KOPT-K1 (cell line): Measurements from ENCODE around the gene DNAAF1.

ENCODE experiments used
- H3K27ac ChIP-seq: fragments of 200-600 bp; sonication (generic); 2 replicates; pipeline ENCODE4 v1.5.1; 2016; ENCODE audit warnings: antibody characterized with exemption, mild to moderate bottlenecking, low read depth, low read length; ENCODE audit not compliant: poor library complexity, severe bottlenecking
- H3K36me3 ChIP-seq: fragments of 200-600 bp; sonication (generic); 2 replicates; pipeline ENCODE4 v1.5.1; 2017; ENCODE audit warnings: antibody characterized with exemption, mild to moderate bottlenecking, low read length, moderate library complexity; ENCODE audit not compliant: insufficient read depth
- H3K9me3 ChIP-seq: fragments of 200-600 bp; sonication (generic); 2 replicates; pipeline ENCODE4 v1.5.1; 2017; ENCODE audit warnings: antibody characterized with exemption, low read length, mild to moderate bottlenecking; ENCODE audit not compliant: insufficient read depth, poor library complexity, severe bottlenecking

DNAAF1 gene

GRCh38 chr16:84138824-84139627 is 6.1 kb upstream of the DNAAF1 start:
- Histone ChIP-seq H3K36me3 (peaks cover 6% of the 10 kb centered on the region; the same call in 1 of the 2 replicates), H3K9me3 (no peaks in the 10 kb centered on the region), H3K27ac (peak overlapping the region; percentile 71)

DNA sequence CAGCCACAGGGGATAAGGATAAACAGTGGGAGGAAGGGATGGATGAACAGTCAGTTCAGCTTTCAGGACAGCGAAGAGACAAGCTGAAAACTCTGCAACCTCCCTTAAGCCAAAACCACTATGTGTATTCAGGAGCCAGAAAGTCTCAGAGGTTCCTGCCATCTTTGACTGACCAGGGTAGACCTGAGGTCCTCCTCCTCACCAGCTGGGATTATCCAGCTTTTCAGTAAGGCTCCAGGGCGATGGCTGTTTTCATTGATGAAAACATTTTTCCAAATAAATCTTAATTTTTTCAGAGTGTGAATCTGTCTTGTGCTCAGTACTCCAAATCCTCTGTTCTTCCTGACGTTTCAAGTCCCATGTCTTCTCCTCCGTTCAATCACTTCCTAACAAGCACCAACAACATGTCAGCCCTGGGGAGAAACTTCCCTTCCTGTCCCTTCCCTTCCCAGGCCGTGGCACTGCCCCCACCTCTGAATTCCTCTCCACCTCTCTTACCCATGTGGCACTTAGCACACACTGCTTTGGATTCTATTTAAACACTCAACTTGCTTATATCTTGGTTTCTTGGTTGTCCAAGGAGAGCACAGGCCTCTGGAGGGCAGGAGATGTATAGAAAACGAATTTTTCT is 5.4 kb upstream of the DNAAF1 start:
- H3K27ac ChIP-seq: peak overlapping the region; percentile 71
- H3K36me3 ChIP-seq: no peaks in the 10 kb centered on the region
- H3K9me3 ChIP-seq: no peaks in the 10 kb centered on the region

DNA sequence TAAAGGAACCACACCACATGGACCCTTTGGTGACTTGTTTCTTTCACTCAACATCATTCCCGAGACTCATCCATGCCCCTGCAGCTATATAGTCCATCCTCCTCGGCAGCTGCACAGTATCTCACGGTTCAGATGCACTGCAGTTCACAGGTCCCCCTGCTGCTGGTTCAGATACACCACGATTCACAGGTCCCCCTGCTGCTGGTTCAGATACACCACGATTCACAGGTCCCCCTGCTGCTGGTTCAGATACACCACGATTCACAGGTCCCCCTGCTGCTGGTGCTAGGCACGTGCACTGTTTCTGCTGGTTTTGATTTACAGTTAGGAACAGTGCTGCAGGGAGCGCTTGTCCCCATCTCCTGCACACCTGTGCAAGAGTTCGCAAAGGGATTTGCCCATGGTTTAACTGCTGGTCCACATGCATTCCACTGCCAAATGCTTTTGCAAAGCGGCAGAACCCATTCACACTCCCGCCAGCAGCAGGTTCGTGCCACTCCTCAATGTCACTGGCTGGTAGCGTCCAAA is 3.9 kb upstream of the DNAAF1 start:
- H3K27ac ChIP-seq: peak overlapping the region; percentile 41
- no peaks in the 10 kb centered on the region for H3K36me3 ChIP-seq
- H3K9me3 ChIP-seq: no peaks in the 10 kb centered on the region

- Histone ChIP-seq H3K36me3 (no peaks in the 10 kb centered on the region), H3K9me3 (no peaks in the 10 kb centered on the region), H3K27ac (no peak overlapping the region)
Measured at GRCh38 chr16:84143081-84143480, 2.0 kb upstream of the DNAAF1 start.

GRCh38 chr16:84143784-84144199 is 1.3 kb upstream of the DNAAF1 start:
- H3K27ac ChIP-seq: peak overlapping the region; percentile 72
- no peaks in the 10 kb centered on the region for H3K36me3 ChIP-seq
- no peaks in the 10 kb centered on the region for H3K9me3 ChIP-seq

GRCh38 chr16:84144209-84144858 is 774 bp upstream of the DNAAF1 start:
- H3K9me3 ChIP-seq: no peaks in the 10 kb centered on the region
- H3K27ac ChIP-seq: peak overlapping the region; percentile 72
- no peaks in the 10 kb centered on the region for H3K36me3 ChIP-seq

DNA sequence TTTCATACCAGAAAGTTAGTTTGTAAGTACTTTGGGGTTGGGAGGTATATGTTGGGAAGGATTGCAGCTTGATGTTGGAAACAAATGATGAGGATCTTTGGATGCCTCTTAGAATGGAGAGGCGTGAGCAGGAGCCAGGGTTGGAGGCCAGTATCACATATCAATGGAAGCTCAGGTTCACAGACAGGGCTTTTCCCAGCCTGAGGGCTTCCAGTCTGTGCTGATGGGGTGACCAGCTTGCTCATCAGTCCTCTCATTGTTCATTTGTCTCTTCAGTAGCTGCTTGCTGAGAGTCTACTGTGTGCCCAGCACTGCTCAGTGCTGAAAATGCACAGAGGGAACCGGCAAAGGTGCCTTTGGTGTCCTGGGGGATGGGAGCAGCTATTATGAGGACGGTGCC is 5.8 kb downstream of the DNAAF1 start:
- H3K36me3 ChIP-seq: no peaks in the 10 kb centered on the region
- no peaks in the 10 kb centered on the region for H3K9me3 ChIP-seq
- no peak overlapping the region for H3K27ac ChIP-seq

GRCh38 chr16:84153660-84154214 is 8.6 kb downstream of the DNAAF1 start:
- H3K27ac ChIP-seq: no peak overlapping the region
- no peaks in the 10 kb centered on the region for H3K36me3 ChIP-seq
- H3K9me3 ChIP-seq: no peaks in the 10 kb centered on the region

- no peak overlapping the region for H3K27ac ChIP-seq
Measured at GRCh38 chr16:84155226-84155625, 10.1 kb downstream of the DNAAF1 start.

DNA sequence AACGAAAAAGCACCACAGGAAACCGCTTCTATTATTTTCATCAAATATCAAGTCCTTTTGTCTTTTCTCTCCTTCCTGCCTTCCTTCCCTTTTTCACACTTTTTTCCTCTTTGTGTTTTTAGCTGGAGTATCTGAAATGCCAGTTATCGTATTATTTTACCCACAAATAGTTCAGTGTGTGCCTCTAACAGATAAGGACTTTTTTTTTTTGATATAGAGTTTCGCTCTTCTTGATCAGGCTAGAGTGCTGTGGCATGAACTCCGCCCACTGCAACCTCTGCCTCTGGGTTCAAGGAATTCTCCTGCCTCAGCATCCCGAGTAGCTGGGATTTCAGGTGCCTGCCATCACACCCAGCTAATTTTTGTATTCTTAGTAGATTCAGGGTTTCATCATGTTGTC is 10.7 kb downstream of the DNAAF1 start:
- Histone ChIP-seq H3K27ac (no peak overlapping the region), H3K36me3 (no peaks in the 10 kb centered on the region), H3K9me3 (no peaks in the 10 kb centered on the region)

More at GRCh38 chr16:84155226-84155625, 10.1 kb downstream of the DNAAF1 start:
- Histone ChIP-seq H3K36me3 (no peaks in the 10 kb centered on the region), H3K9me3 (no peaks in the 10 kb centered on the region)

GRCh38 chr16:84156342-84156784 is 11.3 kb downstream of the DNAAF1 start:
- Histone ChIP-seq H3K9me3 (no peaks in the 10 kb centered on the region), H3K27ac (no peak overlapping the region), H3K36me3 (no peaks in the 10 kb centered on the region)

GRCh38 chr16:84159007-84159406 is 13.9 kb downstream of the DNAAF1 start:
- H3K36me3 ChIP-seq: no peaks in the 10 kb centered on the region
- no peaks in the 10 kb centered on the region for H3K9me3 ChIP-seq
- H3K27ac ChIP-seq: no peak overlapping the region

DNA sequence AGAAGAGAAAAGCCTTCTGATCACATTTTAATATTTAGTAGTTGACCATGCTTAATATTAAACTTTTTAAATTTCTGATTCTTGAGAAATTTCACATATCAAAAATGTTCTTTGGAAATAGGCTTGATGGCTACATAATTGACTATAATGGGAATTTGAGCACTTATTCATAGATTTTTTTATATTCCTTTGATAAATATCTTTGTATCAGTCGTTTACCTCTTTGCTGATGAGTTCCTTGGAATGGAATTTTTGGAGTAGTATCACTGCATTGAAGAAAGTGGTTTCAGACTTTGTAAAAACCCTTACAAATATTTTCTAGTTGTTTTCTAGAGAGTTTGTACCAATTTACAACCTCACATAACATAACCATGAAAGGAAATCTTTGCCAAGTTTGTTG is 14.7 kb downstream of the DNAAF1 start:
- Histone ChIP-seq H3K36me3 (no peaks in the 10 kb centered on the region), H3K9me3 (no peaks in the 10 kb centered on the region), H3K27ac (no peak overlapping the region)

DNA sequence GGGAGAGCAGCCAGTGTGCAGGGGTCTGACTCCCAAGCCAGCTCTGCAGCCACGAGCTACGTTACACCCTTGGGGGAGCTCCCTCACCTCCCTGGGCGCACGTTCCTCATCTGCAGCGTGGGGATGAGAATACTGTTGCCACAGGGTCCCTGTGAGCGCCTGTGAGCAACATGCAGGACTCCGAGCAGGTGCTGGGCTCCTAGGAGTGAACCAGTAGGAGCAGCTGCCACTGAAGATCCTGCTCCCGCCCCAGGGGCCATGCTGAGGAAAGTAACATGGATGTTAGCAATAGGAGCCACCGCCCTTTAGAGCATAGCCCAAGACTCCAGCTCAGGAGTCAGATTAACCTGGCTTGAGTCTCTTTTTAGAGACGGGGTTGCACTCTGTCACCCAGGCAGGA is 15.9 kb downstream of the DNAAF1 start:
- Histone ChIP-seq H3K9me3 (no peaks in the 10 kb centered on the region), H3K27ac (no peak overlapping the region), H3K36me3 (no peaks in the 10 kb centered on the region)

DNA sequence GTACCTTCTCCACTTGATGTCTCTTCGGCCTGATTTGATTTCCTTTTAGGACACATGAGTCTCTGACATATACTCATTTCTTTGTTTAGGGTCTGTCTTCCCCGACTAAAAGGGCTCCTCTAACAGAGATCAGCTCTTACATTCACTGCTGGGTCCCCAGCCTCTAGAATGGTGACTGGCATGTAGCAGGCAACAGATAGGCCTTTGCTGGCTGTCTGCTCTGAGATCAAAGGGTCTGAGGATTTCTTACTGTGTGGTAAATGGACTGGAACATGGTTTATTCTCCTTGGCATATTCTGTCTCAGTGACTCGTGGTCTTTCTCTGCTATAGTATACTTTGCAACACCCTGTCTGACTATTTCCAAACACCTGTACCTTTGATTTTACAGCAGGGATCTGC is 16.7 kb downstream of the DNAAF1 start:
- Histone ChIP-seq H3K36me3 (no peaks in the 10 kb centered on the region), H3K27ac (no peak overlapping the region), H3K9me3 (no peaks in the 10 kb centered on the region)
